ENCODE measurements around the gene GSTT2.

- TF ChIP-seq, protein P1, sequence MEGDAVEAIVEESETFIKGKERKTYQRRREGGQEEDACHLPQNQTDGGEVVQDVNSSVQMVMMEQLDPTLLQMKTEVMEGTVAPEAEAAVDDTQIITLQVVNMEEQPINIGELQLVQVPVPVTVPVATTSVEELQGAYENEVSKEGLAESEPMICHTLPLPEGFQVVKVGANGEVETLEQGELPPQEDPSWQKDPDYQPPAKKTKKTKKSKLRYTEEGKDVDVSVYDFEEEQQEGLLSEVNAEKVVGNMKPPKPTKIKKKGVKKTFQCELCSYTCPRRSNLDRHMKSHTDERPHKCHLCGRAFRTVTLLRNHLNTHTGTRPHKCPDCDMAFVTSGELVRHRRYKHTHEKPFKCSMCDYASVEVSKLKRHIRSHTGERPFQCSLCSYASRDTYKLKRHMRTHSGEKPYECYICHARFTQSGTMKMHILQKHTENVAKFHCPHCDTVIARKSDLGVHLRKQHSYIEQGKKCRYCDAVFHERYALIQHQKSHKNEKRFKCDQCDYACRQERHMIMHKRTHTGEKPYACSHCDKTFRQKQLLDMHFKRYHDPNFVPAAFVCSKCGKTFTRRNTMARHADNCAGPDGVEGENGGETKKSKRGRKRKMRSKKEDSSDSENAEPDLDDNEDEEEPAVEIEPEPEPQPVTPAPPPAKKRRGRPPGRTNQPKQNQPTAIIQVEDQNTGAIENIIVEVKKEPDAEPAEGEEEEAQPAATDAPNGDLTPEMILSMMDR (IDR thresholded peaks at IDR 0.05): no peak
- TF ChIP-seq EP300 (IDR thresholded peaks at IDR 0.05): no peak
- TF ChIP-seq POLR2A (IDR thresholded peaks at IDR 0.05): no peak
Measured at GRCh38 chr22:23970816-23971486, 9.0 kb upstream of the GSTT2 start.
